K562 (cell line): ENCODE results near the gene ATP5F1D. TPM values are rescaled to one million over a fixed set of nuclear protein-coding genes. Genes with fewer than 3 reads are reported as not detected.

Experiments
- ATF4 ChIP-seq: fragments of 450-650 bp; formaldehyde crosslinking; IDR thresholded peaks from 2 replicates; pipeline ENCODE4 v1.4.0; 2022; ENCODE audit warnings: mild to moderate bottlenecking, moderate library complexity
- DLX4 ChIP-seq: fragments of 250-450 bp; sonication (Bioruptor Pico); IDR thresholded peaks from 2 replicates; pipeline ENCODE4 v1.6.1; 2021; ENCODE audit warnings: mild to moderate bottlenecking
- FOXO4 ChIP-seq: fragments of 450-650 bp; formaldehyde crosslinking; IDR thresholded peaks from 2 replicates; pipeline ENCODE4 v1.4.0; 2020; ENCODE audit warnings: mild to moderate bottlenecking, moderate library complexity
- FOXP1 ChIP-seq: sonication (generic); formaldehyde crosslinking; IDR thresholded peaks from 2 replicates; pipeline ENCODE4 v1.8.0; 2022; ENCODE audit warnings: mild to moderate bottlenecking, missing genetic modification reagents
- GABPA ChIP-seq: fragments of 200-800 bp; sonication (Bioruptor generic); conservative IDR thresholded peaks from 2 replicates; pipeline ENCODE4 v1.6.1; 2016; ENCODE audit warnings: low read depth, missing genetic modification characterization, missing compliant biosample characterization
- HDAC1 ChIP-seq, 2 experiments: fragments of 450-650 bp; IDR thresholded peaks; 2 replicates each; pipeline ENCODE4 v1.6.1; 2016 to 2017; ENCODE audit warnings: inconsistent platforms in 1 of 2, mild to moderate bottlenecking in 1 of 2, moderate library complexity in 1 of 2
- HDGF ChIP-seq: fragments of 450-650 bp; IDR thresholded peaks from 2 replicates; pipeline ENCODE4 v1.6.1; 2016
- ILK ChIP-seq: fragments of 450-650 bp; IDR thresholded peaks from 2 replicates; pipeline ENCODE4 v1.6.1; 2016; ENCODE audit warnings: missing genetic modification characterization, low read depth, mild to moderate bottlenecking, missing compliant biosample characterization, moderate library complexity, borderline replicate concordance
- IRF9 ChIP-seq: fragments of 450-650 bp; IDR thresholded peaks from 2 replicates; pipeline ENCODE4 v1.6.1; 2016; ENCODE audit warnings: missing biosample characterization, missing genetic modification characterization
- MNT ChIP-seq, 2 experiments: fragments of 450-650 bp; conservative IDR thresholded peaks; 2 replicates each; pipeline ENCODE4 v1.6.1; 2017; ENCODE audit warnings: mild to moderate bottlenecking in 2 of 2, moderate library complexity in 2 of 2
- NCOR1 ChIP-seq: fragments of 450-650 bp; IDR thresholded peaks from 2 replicates; pipeline ENCODE4 v1.6.1; 2016; ENCODE audit warnings: mild to moderate bottlenecking, moderate library complexity
- NFATC3 ChIP-seq: fragments of 450-650 bp; IDR thresholded peaks from 2 replicates; pipeline ENCODE4 v1.6.1; 2017; ENCODE audit warnings: mild to moderate bottlenecking
- PHB2 ChIP-seq: fragments of 450-650 bp; IDR thresholded peaks from 2 replicates; pipeline ENCODE4 v1.6.1; 2017; ENCODE audit warnings: low read depth
- POLR2A ChIP-seq: fragments of 450-650 bp; conservative IDR thresholded peaks from 2 replicates; pipeline ENCODE4 v1.6.1; 2016
- POLR2B ChIP-seq: fragments of 450-650 bp; IDR thresholded peaks from 2 replicates; pipeline ENCODE4 v1.6.1; 2018; ENCODE audit warnings: low read depth; ENCODE audit not compliant: partially characterized antibody
- RFX1 ChIP-seq: fragments of 450-650 bp; IDR thresholded peaks from 2 replicates; pipeline ENCODE4 v1.6.1; 2016; ENCODE audit warnings: mild to moderate bottlenecking, moderate library complexity
- SUPT5H ChIP-seq: fragments of 450-650 bp; IDR thresholded peaks from 2 replicates; pipeline ENCODE4 v1.6.1; 2016
- XRCC3 ChIP-seq: fragments of 450-650 bp; IDR thresholded peaks from 2 replicates; pipeline ENCODE4 v1.6.1; 2017; ENCODE audit warnings: mild to moderate bottlenecking, moderate library complexity
- ZNF280B ChIP-seq: fragments of 250-450 bp; sonication (Bioruptor Pico); IDR thresholded peaks from 2 replicates; pipeline ENCODE4 v1.5.1; 2021; ENCODE audit warnings: mild to moderate bottlenecking
- ZNF449 ChIP-seq: fragments of 250-450 bp; sonication (Bioruptor Pico); IDR thresholded peaks from 2 replicates; pipeline ENCODE4 v1.8.0; 2022; ENCODE audit warnings: moderate library complexity, mild to moderate bottlenecking, inconsistent platforms
- ZNF589 ChIP-seq: fragments of 200-800 bp; sonication (Bioruptor generic); IDR thresholded peaks from 2 replicates; pipeline ENCODE4 v1.6.1; 2016; ENCODE audit warnings: low read depth, missing genetic modification characterization, missing compliant biosample characterization
- polyA plus RNA-seq, 8 experiments: library from polyadenylated mRNA; depleted of rRNA in 4 of 8; stranded (reverse) in 5 of 8; unstranded in 3 of 8; fragments of >200 nt; fragmentation: Nextera tagmentation in 2 of 8; fragmentation: Illumina TruSeq in 1 of 8; extraction: Ambion mirVana in 2 of 8; extraction: Trizol in 1 of 8; gene quantifications; 2 replicates each; pipeline versions ENCODE4 v1.2.1 to v1.2.3, GENCODE V29; 2011 to 2014; ENCODE audit warnings: inconsistent platforms in 1 of 8, missing spikeins in 1 of 8
- total RNA-seq, 7 experiments: library from RNA; depleted of rRNA in 6 of 7; stranded (reverse); fragments of >200 nt in 6 of 7; fragmentation: Illumina TruSeq in 2 of 7; extraction: Trizol in 2 of 7; gene quantifications; 2 replicates each; pipeline versions ENCODE4 v1.2.1 to v1.2.3, GENCODE V29; 2011 to 2021; ENCODE audit warnings: low replicate concordance in 1 of 7

The ATP5F1D gene
- total and polyA plus RNA-seq, 9 of the 15 experiments (the other 6 are each of a cell fraction or from before 2014, with no cell fraction given) = 3.9 to 409 (median 36.8) TPM

- TF ChIP-seq GABPA (no peak), FOXO4 (no peak), ZNF449 (no peak), POLR2B (peak; percentile 11), NFATC3 (no peak), HDGF (0 out of 2 replicates have a peak, but pooled peaks have one; percentile 25), XRCC3 (no peak), PHB2 (peak; percentile 11; the same call in 1 of the 2 replicates), SUPT5H (peak; percentile 51; the same call in 1 of the 2 replicates), POLR2A (peak; percentile 44), DLX4 (CRISPR knock-in tag) (no peak), NCOR1 (0 out of 2 replicates have a peak, but pooled peaks have one; percentile 21), FOXP1 (CRISPR knock-in tag) (no peak), ZNF280B (CRISPR knock-in tag) (no peak), HDAC1 (IDR thresholded peaks at IDR 0.05) (peak in 1 of 2 experiments; percentile 44; a peak in 1 of 4 replicates), ATF4 (CRISPR knock-in tag) (no peak), IRF9 (no peak), RFX1 (no peak), ILK (tag) (no peak), MNT (conservative IDR thresholded peaks at IDR 0.05) (peak; percentile 31 to 37; a peak in 1 of 4 replicates), ZNF589 (no peak)
Observed at GRCh38 chr19:1270854-1271527, 29.4 kb downstream of the ATP5F1D start (continued).
